GM12891 (cell line): ENCODE data around the gene ECM2.

Experiments used
- DNase-seq: peaks from one replicate; pipeline ENCODE4 v3.0.0; 2011; ENCODE audit warnings: low spot score; ENCODE audit not compliant: insufficient read length
- FAIRE-seq: peaks from 2 replicates; lab custom pipeline; 2011; peaks lifted over from hg19 to GRCh38; lab: Jason Lieb, UNC
- PAX5 ChIP-seq: IDR thresholded peaks from 2 replicates; pipeline ENCODE4 v1.6.1; 2011; ENCODE audit warnings: low read length, moderate library complexity, mild to moderate bottlenecking; ENCODE audit not compliant: insufficient read depth, severe bottlenecking
- POLR2A ChIP-seq: IDR thresholded peaks from 2 replicates; pipeline ENCODE4 v1.6.1; 2011; ENCODE audit warnings: low read depth, low read length, control low read depth
- POLR2AphosphoS5 ChIP-seq: IDR thresholded peaks from 2 replicates; pipeline ENCODE4 v1.6.1; 2011; ENCODE audit warnings: low read depth, low read length, control low read depth
- POU2F2 ChIP-seq: IDR thresholded peaks from 2 replicates; pipeline ENCODE4 v1.6.1; 2011; ENCODE audit warnings: low read depth, mild to moderate bottlenecking, control low read depth, low read length, moderate library complexity
- SPI1 ChIP-seq: IDR thresholded peaks from 2 replicates; pipeline ENCODE4 v1.6.1; 2011; ENCODE audit warnings: low read depth, low read length, control low read depth
- TAF1 ChIP-seq: IDR thresholded peaks from 2 replicates; pipeline ENCODE4 v1.6.1; 2011; ENCODE audit warnings: low read depth, low read length, control low read depth

Gene ECM2

GRCh38 chr9:92514635-92515034, 21.2 kb downstream of the ECM2 start:
- FAIRE-seq (no peak), DNase-seq (no peak)
- no peak for TF ChIP-seq POLR2AphosphoS5
- no peak for TF ChIP-seq POLR2A
- no peak for TF ChIP-seq TAF1
- no peak for TF ChIP-seq PAX5
- TF ChIP-seq POU2F2: no peak
- TF ChIP-seq SPI1: no peak

DNA sequence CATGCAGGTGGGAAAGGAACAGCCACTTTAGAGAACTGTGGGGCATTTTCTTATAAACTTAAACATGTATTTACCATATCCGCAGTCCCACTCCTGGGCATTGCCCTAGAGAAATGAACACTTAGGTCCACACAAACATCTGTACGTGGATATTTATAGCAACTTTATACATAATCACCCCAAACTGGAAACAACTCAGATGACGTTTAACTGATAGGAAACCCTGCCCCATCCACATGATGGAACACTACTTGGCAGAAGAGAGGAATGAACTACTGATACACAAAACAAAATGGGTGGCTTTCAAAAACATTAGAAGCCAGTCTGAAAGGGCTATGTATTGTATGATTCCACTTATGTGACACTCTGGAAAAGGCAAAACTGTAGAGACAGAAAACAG, 22.4 kb downstream of the ECM2 start:
- TF ChIP-seq PAX5 (no peak), POU2F2 (no peak), TAF1 (no peak), POLR2AphosphoS5 (no peak), SPI1 (no peak), POLR2A (no peak)
- DNase-seq (no peak), FAIRE-seq (no peak)

- DNase-seq: no peak
- no peak for FAIRE-seq
- TF ChIP-seq POLR2AphosphoS5: no peak
- TF ChIP-seq PAX5: no peak
- no peak for TF ChIP-seq POU2F2
- no peak for TF ChIP-seq POLR2A
- TF ChIP-seq SPI1: no peak
- no peak for TF ChIP-seq TAF1
These were observed 23.2 kb downstream of the ECM2 start for GRCh38 chr9:92512622-92513021.

- FAIRE-seq (no peak), DNase-seq (no peak)
- TF ChIP-seq POLR2AphosphoS5: no peak
- no peak for TF ChIP-seq PAX5
- TF ChIP-seq POLR2A: no peak
- peak; percentile 81 for TF ChIP-seq SPI1
These were observed 25.0 kb downstream of the ECM2 start for GRCh38 chr9:92510747-92511146.

DNA sequence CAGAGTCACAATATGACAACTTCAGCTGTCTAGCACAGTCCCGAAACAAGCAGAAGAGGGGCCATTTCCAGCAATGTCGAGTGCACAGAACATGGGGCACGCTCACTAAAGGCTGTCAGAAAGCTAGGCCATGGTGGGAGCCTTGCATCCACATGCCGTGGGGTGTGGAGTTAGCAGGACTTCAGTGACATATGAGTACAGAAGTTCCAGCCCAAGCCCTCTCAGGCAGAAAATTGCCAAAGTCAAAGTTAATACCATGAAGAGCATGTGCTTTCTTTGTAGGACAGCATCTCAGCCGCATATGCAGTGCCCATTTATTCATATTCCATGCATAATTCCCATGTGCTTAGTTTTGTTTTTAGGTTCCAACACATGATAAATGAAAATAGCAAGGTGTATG, 26.7 kb downstream of the ECM2 start:
- no peak for DNase-seq
- no peak for TF ChIP-seq POLR2A
- TF ChIP-seq POU2F2: no peak
- no peak for TF ChIP-seq SPI1
- no peak for TF ChIP-seq POLR2AphosphoS5
- TF ChIP-seq TAF1: no peak
- no peak for TF ChIP-seq PAX5
- no peak for FAIRE-seq

GRCh38 chr9:92508018-92508820, 27.6 kb downstream of the ECM2 start:
- no peak for TF ChIP-seq TAF1
- TF ChIP-seq POU2F2: no peak
- no peak for TF ChIP-seq SPI1
- TF ChIP-seq POLR2A: no peak
- TF ChIP-seq POLR2AphosphoS5: no peak
- no peak for TF ChIP-seq PAX5
- DNase-seq: no peak

DNA sequence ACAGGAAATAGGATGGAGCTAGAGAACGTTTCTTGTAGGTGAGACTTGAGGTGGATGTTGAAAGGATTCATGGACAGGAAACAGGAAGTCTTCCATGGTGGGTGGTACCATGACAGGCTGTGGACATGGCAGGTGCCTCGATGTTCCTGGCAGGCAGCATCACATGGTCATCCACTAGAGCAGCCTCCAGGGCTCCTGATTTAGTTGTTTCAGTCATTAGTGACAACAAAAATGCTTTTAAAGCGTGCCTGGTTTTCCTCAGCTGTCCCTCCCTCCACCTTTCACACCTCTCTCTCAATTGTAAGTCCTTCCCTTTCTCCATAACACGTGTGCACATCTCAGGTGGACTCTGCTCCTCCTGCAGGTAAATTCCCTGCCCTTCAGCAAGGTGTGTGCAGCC, 28.3 kb downstream of the ECM2 start:
- FAIRE-seq (no peak), DNase-seq (no peak)
- no peak for TF ChIP-seq POU2F2
- 0 out of 2 replicates have a peak, but pooled peaks have one; percentile 7 for TF ChIP-seq SPI1

More at GRCh38 chr9:92508018-92508820, 27.6 kb downstream of the ECM2 start:
- FAIRE-seq: no peak

GRCh38 chr9:92507005-92507404, 28.8 kb downstream of the ECM2 start:
- FAIRE-seq (no peak), DNase-seq (no peak)
- no peak for TF ChIP-seq POLR2A
- TF ChIP-seq TAF1: no peak
- TF ChIP-seq PAX5: no peak
- no peak for TF ChIP-seq SPI1
- no peak for TF ChIP-seq POLR2AphosphoS5
- TF ChIP-seq POU2F2: no peak

GRCh38 chr9:92506184-92506857, 29.5 kb downstream of the ECM2 start:
- TF ChIP-seq SPI1 (no peak), POLR2A (no peak), POU2F2 (no peak), POLR2AphosphoS5 (no peak), PAX5 (no peak), TAF1 (no peak)
- FAIRE-seq: no peak
- no peak for DNase-seq
